Body of pancreas (tissue), 4 donors: ENCODE measurements around the gene TTC28. TPM values are rescaled to one million over a fixed set of nuclear protein-coding genes. Genes with fewer than 3 reads are reported as not detected.
"Not testable (repeated sequence)": the region's sequence is repeated elsewhere in the genome, so short reads cannot be mapped to it uniquely, and the experiment has no call there.

Experiments used
- ATAC-seq: fragments of 150-250 bp; one replicate; pipeline ENCODE4 v1.9.1; 2016
- DNase-seq, 4 donors: peaks; one replicate each; pipeline ENCODE4 v3.0.0-alpha.2; 2019
- H3K27ac ChIP-seq, 4 donors: fragments of 200-600 bp; sonication (generic); 1 replicate in 3 of 4; 2 replicates in 1 of 4; pipeline versions ENCODE4 v1.5.1 to v1.6.1; 2016 to 2019; ENCODE audit warnings: mild to moderate bottlenecking in 1 of 4, mixed read lengths in 1 of 4, moderate library complexity in 1 of 4
- H3K27me3 ChIP-seq, 2 donors: fragments of 200-600 bp; sonication (generic); one replicate each; pipeline ENCODE4 v1.6.0; 2016; ENCODE audit warnings: mild to moderate bottlenecking in 1 of 2
- H3K36me3 ChIP-seq, 2 donors: fragments of 200-600 bp; sonication (generic); replicated peaks in 1 of 2; 2 replicates each; pipeline ENCODE4 v1.5.1; 2016; ENCODE audit warnings: low read depth in 2 of 2; ENCODE audit not compliant: insufficient read depth in 1 of 2
- H3K4me1 ChIP-seq: fragments of 200-600 bp; sonication (generic); one replicate; pipeline ENCODE4 v1.6.0; 2016
- H3K4me3 ChIP-seq, 2 donors: fragments of 200-600 bp; sonication (generic); 1 replicate in 1 of 2; 2 replicates in 1 of 2; pipeline ENCODE4 v1.5.1; 2016 to 2019
- H3K9me3 ChIP-seq, 3 donors: fragments of 200-600 bp; sonication (generic); 1 replicate in 2 of 3; 2 replicates in 1 of 3; pipeline ENCODE4 v1.5.1; 2016
- POLR2A ChIP-seq, 3 donors: fragments of 450-650 bp; IDR thresholded peaks; one replicate each; pipeline ENCODE4 v1.6.1; 2016; ENCODE audit warnings: antibody characterized with exemption in 3 of 3, mild to moderate bottlenecking in 2 of 3
- WGBS, 2 donors: methylation state at CpG; one replicate each; pipeline ENCODE4 v1.1.5; 2017; 5-methylcytosine and 5-hydroxymethylcytosine counted together
- intact Hi-C: fragments of 100-400 bp; cut with DNase I; formaldehyde crosslinking; loops from one replicate; pipeline ENCODE4 v1.15.1; 2023
- total RNA-seq, 2 donors: library from RNA; depleted of rRNA; stranded (reverse); fragments of >200 nt; gene quantifications; one replicate each; pipeline ENCODE4 v1.1.0, GENCODE V29; 2016
- TF ChIP-seq, protein P1 (sequence below), 7 experiments: fragments of 450-650 bp in 4 of 7; fragments of 200-600 bp in 3 of 7; sonication (generic) in 3 of 7; IDR thresholded peaks; one replicate each; pipeline ENCODE4 v1.5.1; 2016 to 2019; ENCODE audit warnings: antibody characterized with exemption in 7 of 7

TTC28 gene
- total RNA-seq, 2 donors from 2014 or later = 21.0 to 87.3 TPM

GRCh38 chr22:28576162-28576561 lies 103.5 kb downstream of the TTC28 start:
- Histone ChIP-seq H3K27me3 (no peaks in the 10 kb centered on the region), H3K9me3 (no peaks in the 10 kb centered on the region), H3K4me3 (no peak overlapping the region), H3K27ac (no peak overlapping the region), H3K36me3 (no peaks in the 10 kb centered on the region), H3K4me1 (peaks cover 5% of the 10 kb centered on the region)
- intact Hi-C loops = no loop called here
- 88 to 91% methylated on average over 3 of the region's 3 CpGs for WGBS, 2 donors
- no peak for TF ChIP-seq POLR2A (IDR thresholded peaks at IDR 0.05)
- TF ChIP-seq, protein P1, sequence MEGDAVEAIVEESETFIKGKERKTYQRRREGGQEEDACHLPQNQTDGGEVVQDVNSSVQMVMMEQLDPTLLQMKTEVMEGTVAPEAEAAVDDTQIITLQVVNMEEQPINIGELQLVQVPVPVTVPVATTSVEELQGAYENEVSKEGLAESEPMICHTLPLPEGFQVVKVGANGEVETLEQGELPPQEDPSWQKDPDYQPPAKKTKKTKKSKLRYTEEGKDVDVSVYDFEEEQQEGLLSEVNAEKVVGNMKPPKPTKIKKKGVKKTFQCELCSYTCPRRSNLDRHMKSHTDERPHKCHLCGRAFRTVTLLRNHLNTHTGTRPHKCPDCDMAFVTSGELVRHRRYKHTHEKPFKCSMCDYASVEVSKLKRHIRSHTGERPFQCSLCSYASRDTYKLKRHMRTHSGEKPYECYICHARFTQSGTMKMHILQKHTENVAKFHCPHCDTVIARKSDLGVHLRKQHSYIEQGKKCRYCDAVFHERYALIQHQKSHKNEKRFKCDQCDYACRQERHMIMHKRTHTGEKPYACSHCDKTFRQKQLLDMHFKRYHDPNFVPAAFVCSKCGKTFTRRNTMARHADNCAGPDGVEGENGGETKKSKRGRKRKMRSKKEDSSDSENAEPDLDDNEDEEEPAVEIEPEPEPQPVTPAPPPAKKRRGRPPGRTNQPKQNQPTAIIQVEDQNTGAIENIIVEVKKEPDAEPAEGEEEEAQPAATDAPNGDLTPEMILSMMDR (IDR thresholded peaks at IDR 0.05) = no peak
- DNase-seq (no peak), ATAC-seq (no peak)

DNA sequence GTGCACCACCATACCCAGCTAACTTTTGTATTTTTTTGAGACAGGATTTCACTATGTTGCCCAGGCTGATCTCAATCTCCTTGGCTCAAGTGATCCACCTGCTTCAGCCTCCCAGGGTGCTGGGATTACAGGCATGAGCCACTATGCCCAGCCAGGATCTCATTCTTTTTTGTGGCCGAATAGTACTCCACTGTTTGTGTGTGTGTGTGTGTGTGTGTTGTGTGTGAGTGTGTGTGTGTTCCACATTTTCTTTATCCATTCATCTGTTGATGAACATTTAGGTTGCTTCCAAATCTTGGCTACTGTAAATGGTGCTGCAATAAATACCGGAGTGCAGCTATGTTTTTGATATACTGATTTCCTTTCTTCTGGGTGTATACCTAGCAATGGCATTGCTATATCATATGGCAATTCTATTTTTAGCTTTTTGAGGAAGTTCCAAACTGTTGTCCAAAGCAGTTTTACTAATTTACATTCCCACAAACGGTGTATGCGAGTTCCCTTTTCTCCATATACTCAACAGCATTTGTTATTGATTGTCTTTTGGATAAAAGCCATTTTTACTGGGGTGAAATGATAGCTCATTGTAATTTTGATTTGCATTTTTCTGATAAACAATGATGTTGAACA lies 105.4 kb downstream of the TTC28 start:
- TF ChIP-seq, protein P1 (IDR thresholded peaks at IDR 0.05) = no peak
- TF ChIP-seq POLR2A (IDR thresholded peaks at IDR 0.05) = no peak
- DNase-seq (no peak), ATAC-seq (no peak)
- WGBS, 2 donors = 78 to 90% methylated on average over 4 of the region's 4 CpGs
- Histone ChIP-seq H3K9me3 (no peaks in the 10 kb centered on the region), H3K4me1 (peaks cover 9% of the 10 kb centered on the region), H3K27ac (no peak overlapping the region), H3K27me3 (no peaks in the 10 kb centered on the region), H3K4me3 (no peak overlapping the region), H3K36me3 (no peaks in the 10 kb centered on the region)
- intact Hi-C loops = no loop called here

- no peak for TF ChIP-seq POLR2A (IDR thresholded peaks at IDR 0.05)
- TF ChIP-seq, protein P1 (IDR thresholded peaks at IDR 0.05) = no peak
- ATAC-seq = no peak
- intact Hi-C loops = no loop called here
- Histone ChIP-seq H3K27ac (no peak overlapping the region), H3K4me1 (peaks cover 9% of the 10 kb centered on the region), H3K36me3 (no peaks in the 10 kb centered on the region), H3K27me3 (no peaks in the 10 kb centered on the region), H3K9me3 (no peaks in the 10 kb centered on the region), H3K4me3 (no peak overlapping the region)
- no peak for DNase-seq
- WGBS, 2 donors = 21 to 27% methylated on average over 3 of the region's 3 CpGs
Measured at GRCh38 chr22:28570696-28571373, 108.8 kb downstream of the TTC28 start.

DNA sequence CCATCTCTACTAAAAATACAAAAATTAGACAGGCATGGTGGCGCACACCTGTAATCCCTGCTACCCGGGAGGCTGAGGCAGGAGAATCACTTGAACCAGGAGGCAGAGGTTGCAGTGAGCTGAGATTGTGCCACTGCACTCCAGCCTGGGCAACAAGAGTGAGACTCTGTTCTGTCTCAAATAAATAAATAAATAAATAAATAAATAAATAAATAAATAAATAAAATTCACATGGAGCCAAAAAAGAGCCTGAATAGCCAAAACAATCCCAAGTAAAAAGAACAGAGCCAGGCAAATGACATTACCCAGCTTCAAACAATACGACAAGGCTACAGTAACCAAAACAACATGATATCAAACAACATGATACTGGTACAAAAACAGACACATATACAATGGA lies 110.7 kb downstream of the TTC28 start:
- H3K36me3 ChIP-seq, ATAC-seq, H3K27ac ChIP-seq, H3K4me3 ChIP-seq, H3K4me1 ChIP-seq, DNase-seq, intact Hi-C loops, H3K27me3 ChIP-seq, H3K9me3 ChIP-seq: not testable (repeated sequence)
- WGBS, 2 donors = 99 to 100% methylated on average over 3 of the region's 3 CpGs

DNA sequence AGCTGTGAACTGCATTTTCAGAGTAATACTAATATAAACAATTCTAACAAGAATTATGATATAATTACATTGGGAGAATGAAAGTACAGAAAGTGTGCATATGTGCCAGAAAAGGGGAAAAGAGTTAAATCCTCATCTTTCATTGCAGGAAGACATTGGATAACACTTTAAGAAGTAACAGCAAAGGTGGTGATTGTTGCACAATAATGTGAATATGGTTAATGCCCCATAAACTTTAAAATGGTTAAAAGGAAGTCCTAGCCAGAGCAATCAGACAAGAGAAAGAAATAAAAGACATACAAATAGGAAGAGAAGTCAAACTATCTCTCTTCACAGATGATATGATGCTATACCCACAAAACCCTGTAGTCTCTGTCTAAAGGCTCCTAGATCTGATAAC lies 111.5 kb downstream of the TTC28 start:
- no peaks in the 10 kb centered on the region for H3K36me3 ChIP-seq
- H3K27me3 ChIP-seq = no peaks in the 10 kb centered on the region
- ATAC-seq = no peak
- peaks cover 9% of the 10 kb centered on the region for H3K4me1 ChIP-seq
- intact Hi-C loops = no loop called here
- H3K4me3 ChIP-seq = no peak overlapping the region
- DNase-seq = no peak
- TF ChIP-seq, protein P1 (IDR thresholded peaks at IDR 0.05) = no peak
- no peak for TF ChIP-seq POLR2A (IDR thresholded peaks at IDR 0.05)
- H3K9me3 ChIP-seq = no peaks in the 10 kb centered on the region
- H3K27ac ChIP-seq = no peak overlapping the region

GRCh38 chr22:28566920-28567499 lies 112.6 kb downstream of the TTC28 start:
- H3K27me3 ChIP-seq, H3K36me3 ChIP-seq, DNase-seq, H3K9me3 ChIP-seq, intact Hi-C loops, H3K27ac ChIP-seq, ATAC-seq, H3K4me3 ChIP-seq, H3K4me1 ChIP-seq: not testable (repeated sequence)
- WGBS, 2 donors = 88 to 98% methylated on average over 11 to 12 of the region's 12 CpGs
